Bronchial epithelial cell (primary cell): Measurements from ENCODE around the gene WASL. TPM values are rescaled to one million over a fixed set of nuclear protein-coding genes. Genes with fewer than 3 reads are reported as not detected.
"Not testable (repeated sequence)": the region's sequence is repeated elsewhere in the genome, so short reads cannot be mapped to it uniquely, and the experiment has no call there.

Experiments used
- DNase-seq: peaks from one replicate; pipeline ENCODE4 v3.0.0-alpha.2; 2010; ENCODE audit warnings: low read depth
- FAIRE-seq: peaks from 2 replicates; lab custom pipeline; 2011; peaks lifted over from hg19 to GRCh38; lab: Jason Lieb, UNC
- H3K27me3 ChIP-seq: 2 replicates; pipeline ENCODE4 v1.5.1; 2011; ENCODE audit warnings: low read length; ENCODE audit not compliant: control insufficient read depth, insufficient read depth
- H3K36me3 ChIP-seq: 2 replicates; pipeline ENCODE4 v1.5.1; 2011; ENCODE audit warnings: low read length; ENCODE audit not compliant: control insufficient read depth, insufficient read depth
- H3K4me3 ChIP-seq: 2 replicates; pipeline ENCODE4 v1.5.1; 2011; ENCODE audit warnings: mild to moderate bottlenecking, low read depth, low read length, control low read depth
- total RNA-seq: library from RNA; depleted of rRNA; stranded (reverse); fragments of >200 nt; gene quantifications from 2 replicates; pipeline ENCODE4 v1.2.1, GENCODE V29; 2014
- TF ChIP-seq, protein P1 (sequence below): IDR thresholded peaks from 2 replicates; pipeline ENCODE4 v1.5.1; 2011; ENCODE audit warnings: mild to moderate bottlenecking, moderate library complexity, low read length, control low read depth, inconsistent platforms; ENCODE audit not compliant: insufficient read depth, severe bottlenecking

Gene WASL
- total RNA-seq, result 15.0 and 24.3 TPM in 2 replicates

GRCh38 chr7:123748734-123749536 lies at the start of gene WASL:
Gene WASL, minus strand, starts transcription at chr7:123749003. Its CDS starts 269 bp downstream, at chr7:123748734.
- DNase-seq (peak; percentile 67), FAIRE-seq (no peak)
- H3K27me3 ChIP-seq, result no peaks in the 10 kb centered on the region
- TF ChIP-seq, protein P1, sequence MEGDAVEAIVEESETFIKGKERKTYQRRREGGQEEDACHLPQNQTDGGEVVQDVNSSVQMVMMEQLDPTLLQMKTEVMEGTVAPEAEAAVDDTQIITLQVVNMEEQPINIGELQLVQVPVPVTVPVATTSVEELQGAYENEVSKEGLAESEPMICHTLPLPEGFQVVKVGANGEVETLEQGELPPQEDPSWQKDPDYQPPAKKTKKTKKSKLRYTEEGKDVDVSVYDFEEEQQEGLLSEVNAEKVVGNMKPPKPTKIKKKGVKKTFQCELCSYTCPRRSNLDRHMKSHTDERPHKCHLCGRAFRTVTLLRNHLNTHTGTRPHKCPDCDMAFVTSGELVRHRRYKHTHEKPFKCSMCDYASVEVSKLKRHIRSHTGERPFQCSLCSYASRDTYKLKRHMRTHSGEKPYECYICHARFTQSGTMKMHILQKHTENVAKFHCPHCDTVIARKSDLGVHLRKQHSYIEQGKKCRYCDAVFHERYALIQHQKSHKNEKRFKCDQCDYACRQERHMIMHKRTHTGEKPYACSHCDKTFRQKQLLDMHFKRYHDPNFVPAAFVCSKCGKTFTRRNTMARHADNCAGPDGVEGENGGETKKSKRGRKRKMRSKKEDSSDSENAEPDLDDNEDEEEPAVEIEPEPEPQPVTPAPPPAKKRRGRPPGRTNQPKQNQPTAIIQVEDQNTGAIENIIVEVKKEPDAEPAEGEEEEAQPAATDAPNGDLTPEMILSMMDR, result no peak
- H3K36me3 ChIP-seq, result no peaks in the 10 kb centered on the region
- H3K4me3 ChIP-seq, result peak within 1 kb of the TSS; percentile 78

DNA sequence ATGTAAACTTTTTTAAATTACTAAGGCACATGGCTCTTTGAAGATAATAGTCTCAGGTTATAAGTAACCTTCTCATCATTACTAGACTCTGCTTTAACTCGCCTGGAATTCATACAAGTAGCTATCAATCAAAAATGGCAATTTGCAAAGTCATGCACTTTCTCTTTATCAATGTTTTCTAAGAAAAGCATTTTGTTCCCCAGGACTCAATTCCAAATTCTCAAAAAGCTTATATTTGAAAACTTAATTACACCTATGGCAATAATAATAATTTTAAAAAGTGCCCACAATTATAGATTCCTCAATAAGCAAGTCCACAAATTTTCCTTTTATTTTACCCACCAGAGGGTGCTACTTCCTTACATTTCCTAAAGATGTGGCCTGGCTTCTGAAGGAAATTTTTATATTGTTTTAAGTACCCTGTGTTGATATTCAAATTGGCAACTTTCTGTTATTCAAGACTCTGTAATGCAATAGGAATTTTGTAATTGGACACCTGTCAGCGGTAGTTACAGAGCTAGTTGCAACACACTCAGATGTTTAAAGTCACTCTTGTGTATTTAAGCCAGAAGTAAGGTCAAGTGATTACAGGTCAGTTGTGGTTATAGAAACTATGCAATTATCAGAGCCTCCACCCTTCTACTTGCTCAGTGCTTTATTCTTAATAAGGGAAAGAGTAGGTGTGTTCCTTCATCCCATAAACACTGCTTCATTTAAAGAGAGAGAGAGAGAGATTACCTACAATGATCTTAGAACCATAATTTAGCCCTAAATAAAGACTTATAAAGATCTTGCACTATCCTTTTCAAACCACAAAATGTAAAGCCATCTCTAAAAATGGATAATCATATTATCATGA lies 49.1 kb upstream of the WASL start:
- TF ChIP-seq, protein P1, result peak; percentile 6
- FAIRE-seq (peak; percentile 70), DNase-seq (peak; percentile 99)

DNA sequence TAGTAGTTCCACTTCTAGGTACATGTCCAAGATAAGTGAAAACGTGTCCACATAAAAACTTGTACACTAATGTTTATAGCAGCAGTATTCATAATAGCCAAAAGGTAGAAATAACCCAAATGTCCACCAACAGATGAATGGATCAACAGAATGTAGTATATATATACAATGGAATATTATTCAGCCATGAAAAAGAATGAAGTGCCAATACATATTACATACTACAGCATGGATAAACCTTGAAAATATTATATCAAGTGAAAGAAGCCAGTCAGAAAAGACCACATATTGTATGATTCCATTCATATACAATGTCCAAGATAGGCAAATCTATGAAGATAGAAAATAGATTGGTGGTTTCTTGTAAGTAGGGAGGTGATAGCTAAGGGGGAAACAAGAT lies 47.8 kb upstream of the WASL start:
- no peak for DNase-seq
- Histone ChIP-seq H3K27me3 (no peaks in the 10 kb centered on the region), H3K36me3 (no peaks in the 10 kb centered on the region), H3K4me3 (no peak overlapping the region)
- no peak for FAIRE-seq
- TF ChIP-seq, protein P1, result no peak

More for the DNA sequence above, 49.1 kb upstream of the WASL start:
- Histone ChIP-seq H3K4me3 (peak overlapping the region; percentile 23), H3K27me3 (no peaks in the 10 kb centered on the region), H3K36me3 (no peaks in the 10 kb centered on the region)

- H3K27me3 ChIP-seq, result no peaks in the 10 kb centered on the region
- FAIRE-seq (no peak), DNase-seq (no peak)
- no peaks in the 10 kb centered on the region for H3K36me3 ChIP-seq
- no peak overlapping the region for H3K4me3 ChIP-seq
- TF ChIP-seq, protein P1, result no peak
Measured at GRCh38 chr7:123795917-123796316, 47.1 kb upstream of the WASL start.

GRCh38 chr7:123795116-123795515 lies 46.3 kb upstream of the WASL start:
- not testable (repeated sequence) for DNase-seq

DNA sequence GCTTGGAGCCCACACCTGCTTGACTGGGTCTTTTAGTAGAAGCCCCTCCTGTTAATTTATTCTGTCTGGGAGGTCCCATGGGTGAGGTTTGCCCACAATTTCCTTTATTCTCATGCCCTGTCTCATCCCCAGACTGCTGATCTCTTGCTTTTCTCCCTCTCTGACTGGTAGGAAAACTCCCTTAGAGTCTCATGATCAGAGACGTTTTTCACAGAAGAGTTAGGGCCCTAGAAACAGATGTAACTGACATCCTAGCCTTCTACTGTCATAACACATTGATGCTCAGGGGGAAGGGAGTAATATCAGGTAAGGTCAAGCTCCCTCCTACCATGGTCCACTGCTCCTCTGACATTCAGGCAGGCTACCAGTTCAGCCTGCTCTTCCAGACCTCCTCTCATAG lies 43.7 kb upstream of the WASL start:
- Histone ChIP-seq H3K27me3 (no peaks in the 10 kb centered on the region), H3K4me3 (no peak overlapping the region), H3K36me3 (no peaks in the 10 kb centered on the region)
- no peak for FAIRE-seq
- no peak for DNase-seq
- TF ChIP-seq, protein P1, result no peak

More at GRCh38 chr7:123795116-123795515, 46.3 kb upstream of the WASL start:
- FAIRE-seq, H3K27me3 ChIP-seq, H3K36me3 ChIP-seq, H3K4me3 ChIP-seq: not testable (repeated sequence)
